Dedifferentiated amniotic fluid mesenchymal stem cell (primary cell): ENCODE results near the gene ANTXR1.

Experiments used
- DNase-seq: peaks from one replicate; pipeline ENCODE4 v3.0.0-alpha.2; 2016; ENCODE audit errors: extremely low spot score

Gene ANTXR1

GRCh38 chr2:69097148-69097610, 84.2 kb downstream of the ANTXR1 start:
- DNase-seq: no peak

GRCh38 chr2:69097891-69098655, 85.1 kb downstream of the ANTXR1 start:
- peak; percentile 39 for DNase-seq

GRCh38 chr2:69099541-69099940, 86.6 kb downstream of the ANTXR1 start:
- no peak for DNase-seq

- DNase-seq: peak; percentile 22
Measured at GRCh38 chr2:69100220-69100723, 87.3 kb downstream of the ANTXR1 start.

- no peak for DNase-seq
Measured at GRCh38 chr2:69102041-69102593, 89.1 kb downstream of the ANTXR1 start.

GRCh38 chr2:69103419-69103818, 90.4 kb downstream of the ANTXR1 start:
- DNase-seq: no peak

- DNase-seq: no peak
Measured at GRCh38 chr2:69104261-69104660, 91.3 kb downstream of the ANTXR1 start.

- DNase-seq: no peak
Measured at GRCh38 chr2:69109255-69109654, 96.3 kb downstream of the ANTXR1 start.

GRCh38 chr2:69111076-69111475, 98.1 kb downstream of the ANTXR1 start:
- no peak for DNase-seq

GRCh38 chr2:69113627-69114026, 100.6 kb downstream of the ANTXR1 start:
- no peak for DNase-seq

- DNase-seq: no peak
Measured at GRCh38 chr2:69114534-69114933, 101.6 kb downstream of the ANTXR1 start.

GRCh38 chr2:69116438-69116837, 103.5 kb downstream of the ANTXR1 start:
- DNase-seq: no peak

- DNase-seq: peak; percentile 46
Measured at GRCh38 chr2:69118609-69119008, 105.6 kb downstream of the ANTXR1 start.

GRCh38 chr2:69119104-69119894, 106.3 kb downstream of the ANTXR1 start:
- no peak for DNase-seq

GRCh38 chr2:69122271-69122670, 109.3 kb downstream of the ANTXR1 start:
- DNase-seq: no peak

- DNase-seq: no peak
Measured at GRCh38 chr2:69123182-69123581, 110.2 kb downstream of the ANTXR1 start.

GRCh38 chr2:69124343-69124742, 111.4 kb downstream of the ANTXR1 start:
- no peak for DNase-seq

GRCh38 chr2:69125816-69126215, 112.8 kb downstream of the ANTXR1 start:
- no peak for DNase-seq

- DNase-seq: no peak
Measured at GRCh38 chr2:69126341-69126740, 113.4 kb downstream of the ANTXR1 start.

- DNase-seq: no peak
Measured at GRCh38 chr2:69131452-69131851, 118.5 kb downstream of the ANTXR1 start.

GRCh38 chr2:69131983-69132675, 119.2 kb downstream of the ANTXR1 start:
- DNase-seq: no peak
